PC-9 (cell line): ENCODE results near the gene CBL.

Experiments
- CTCF ChIP-seq: fragments of 200-600 bp; sonication (generic); conservative IDR thresholded peaks from 2 replicates; pipeline ENCODE4 v1.6.1; 2017; ENCODE audit warnings: mixed run types, antibody characterized with exemption, mild to moderate bottlenecking, moderate library complexity
- EZH2 ChIP-seq: fragments of 200-600 bp; sonication (generic); IDR thresholded peaks from 2 replicates; pipeline ENCODE4 v1.8.0; 2017; ENCODE audit warnings: antibody characterized with exemption, low read depth

GRCh38 chr11:119263352-119263940 lies 57.3 kb downstream of the CBL start:
- TF ChIP-seq CTCF = no peak
- no peak for TF ChIP-seq EZH2
